Stimulated activated naive CD8-positive, alpha-beta T cell treated with anti-CD3 and anti-CD28 coated beads, Interleukin-15, Interleukin-2, amounts not matched to agents 100 ng/mL and 50 ng/mL, for 24 hours (primary cell): ENCODE measurements around the gene HPRT1.

Experiments used
- H3K27ac Mint-ChIP-seq: one replicate; pipeline ENCODE4 v1.8.0; 2021; ENCODE audit warnings: mild to moderate bottlenecking, mixed read lengths
- H3K27me3 Mint-ChIP-seq: one replicate; pipeline ENCODE4 v1.8.0; 2021; ENCODE audit warnings: mixed read lengths
- H3K36me3 Mint-ChIP-seq: one replicate; pipeline ENCODE4 v1.8.0; 2021; ENCODE audit warnings: low read depth, mixed read lengths
- H3K4me1 Mint-ChIP-seq: one replicate; pipeline ENCODE4 v1.8.0; 2021; ENCODE audit warnings: low read depth, mixed read lengths
- H3K4me3 Mint-ChIP-seq: one replicate; pipeline ENCODE4 v1.8.0; 2021; ENCODE audit warnings: mild to moderate bottlenecking, mixed read lengths
- H3K9me3 Mint-ChIP-seq: one replicate; pipeline ENCODE4 v1.8.0; 2021; ENCODE audit warnings: mixed read lengths

Gene HPRT1

DNA sequence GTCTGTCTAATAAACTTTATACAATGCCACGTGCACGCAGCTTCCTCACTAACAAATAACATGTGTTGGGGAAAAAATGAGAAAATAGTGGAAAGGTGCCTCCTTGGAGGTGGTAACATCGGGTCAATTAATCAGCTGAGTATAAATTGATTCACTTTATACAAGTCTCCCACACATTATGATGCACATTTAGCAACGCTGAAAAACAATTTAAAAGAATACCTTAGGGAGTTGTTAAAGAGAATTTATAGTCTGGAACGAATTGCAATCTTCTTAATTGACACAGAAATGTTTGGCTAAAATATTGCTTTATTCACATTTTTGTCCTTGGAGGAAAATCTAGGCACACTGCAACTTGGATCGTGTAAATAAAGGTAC, 84.2 kb downstream of the HPRT1 start:
- Mint-ChIP-seq H3K36me3 (no peaks in the 10 kb centered on the region), H3K9me3 (no peaks in the 10 kb centered on the region), H3K27me3 (peaks cover 41% of the 10 kb centered on the region), H3K4me3 (no peak overlapping the region), H3K4me1 (peaks cover 12% of the 10 kb centered on the region), H3K27ac (no peak overlapping the region)

DNA sequence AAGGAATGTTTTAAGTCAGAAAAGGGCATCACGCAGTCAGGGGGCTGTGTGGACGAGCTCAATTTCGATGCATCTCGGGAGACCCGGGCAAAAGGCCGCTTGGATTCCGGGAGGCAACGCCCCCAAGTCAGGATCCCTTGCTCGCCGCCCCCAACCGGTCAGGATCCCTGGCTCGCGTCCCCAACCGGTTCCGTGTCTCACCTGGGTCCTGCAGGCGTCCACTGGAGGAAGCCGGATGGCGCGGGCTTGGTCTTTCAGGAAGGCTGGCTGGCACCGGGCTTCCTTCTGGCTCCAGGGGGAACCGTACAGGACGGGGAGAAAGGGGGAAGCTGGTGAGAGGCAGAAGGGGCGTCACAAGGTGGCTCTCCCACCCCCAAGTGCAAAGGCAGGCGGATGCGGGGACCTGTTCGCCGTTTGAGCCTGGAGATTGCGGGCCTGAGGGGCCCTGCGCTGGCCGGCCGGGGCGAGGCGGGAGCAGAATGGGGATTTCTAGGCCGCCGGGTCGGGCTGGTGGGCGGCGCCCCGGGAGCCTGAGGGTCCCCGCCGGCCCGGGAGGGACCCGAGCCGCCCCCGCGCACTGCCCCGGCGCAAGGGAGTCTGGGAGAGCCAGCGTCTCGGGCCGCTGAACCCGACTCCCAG, 84.7 kb downstream of the HPRT1 start:
- Mint-ChIP-seq H3K4me1 (peaks cover 14% of the 10 kb centered on the region), H3K9me3 (no peaks in the 10 kb centered on the region), H3K4me3 (no peak overlapping the region), H3K36me3 (no peaks in the 10 kb centered on the region), H3K27me3 (peaks cover 41% of the 10 kb centered on the region), H3K27ac (no peak overlapping the region)

DNA sequence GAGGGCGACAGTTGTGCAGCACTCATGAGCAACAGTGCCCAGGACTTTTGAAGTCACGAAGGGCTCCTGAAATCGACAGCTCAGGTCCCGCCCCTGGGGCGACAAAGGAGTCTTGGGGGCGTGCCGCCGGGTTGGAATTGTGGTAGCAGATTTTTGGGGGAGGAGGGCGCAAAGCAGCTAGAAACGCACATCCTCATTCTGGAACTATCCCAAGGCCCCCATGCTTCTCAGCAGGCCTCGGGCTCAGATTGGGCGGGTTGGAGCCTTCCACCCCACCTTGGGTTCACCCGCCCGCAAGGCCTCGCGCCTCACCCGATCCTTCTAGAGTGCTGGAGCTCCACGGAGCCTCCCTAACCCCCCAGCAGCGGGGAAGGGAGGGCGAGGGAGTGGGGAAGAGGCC, 85.5 kb downstream of the HPRT1 start:
- Mint-ChIP-seq H3K36me3 (no peaks in the 10 kb centered on the region), H3K27ac (no peak overlapping the region), H3K4me3 (no peak overlapping the region), H3K9me3 (no peaks in the 10 kb centered on the region), H3K27me3 (peaks cover 49% of the 10 kb centered on the region), H3K4me1 (peaks cover 20% of the 10 kb centered on the region)

DNA sequence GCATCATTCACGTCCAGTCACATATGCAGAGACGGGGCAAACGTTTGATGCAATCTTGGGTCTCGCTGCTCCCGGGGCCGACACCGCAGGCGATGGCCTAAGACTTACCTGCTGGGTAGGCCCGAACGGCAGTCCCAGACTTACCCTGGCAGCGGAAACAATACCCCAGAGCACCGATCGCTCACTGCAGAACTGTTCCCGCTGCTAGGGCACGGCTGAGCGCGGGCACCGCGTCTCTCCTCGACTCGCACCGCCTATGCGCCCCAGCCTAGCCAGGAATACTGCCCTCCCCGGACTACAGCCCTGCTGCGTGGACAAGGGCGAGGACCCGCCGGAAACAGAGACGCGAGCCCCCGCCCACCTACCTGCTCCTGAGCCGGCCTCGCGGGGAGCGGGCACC, 86.2 kb downstream of the HPRT1 start:
- Mint-ChIP-seq H3K9me3 (no peaks in the 10 kb centered on the region), H3K27me3 (peaks cover 50% of the 10 kb centered on the region), H3K4me1 (peaks cover 21% of the 10 kb centered on the region), H3K27ac (no peak overlapping the region), H3K36me3 (no peaks in the 10 kb centered on the region), H3K4me3 (no peak overlapping the region)

DNA sequence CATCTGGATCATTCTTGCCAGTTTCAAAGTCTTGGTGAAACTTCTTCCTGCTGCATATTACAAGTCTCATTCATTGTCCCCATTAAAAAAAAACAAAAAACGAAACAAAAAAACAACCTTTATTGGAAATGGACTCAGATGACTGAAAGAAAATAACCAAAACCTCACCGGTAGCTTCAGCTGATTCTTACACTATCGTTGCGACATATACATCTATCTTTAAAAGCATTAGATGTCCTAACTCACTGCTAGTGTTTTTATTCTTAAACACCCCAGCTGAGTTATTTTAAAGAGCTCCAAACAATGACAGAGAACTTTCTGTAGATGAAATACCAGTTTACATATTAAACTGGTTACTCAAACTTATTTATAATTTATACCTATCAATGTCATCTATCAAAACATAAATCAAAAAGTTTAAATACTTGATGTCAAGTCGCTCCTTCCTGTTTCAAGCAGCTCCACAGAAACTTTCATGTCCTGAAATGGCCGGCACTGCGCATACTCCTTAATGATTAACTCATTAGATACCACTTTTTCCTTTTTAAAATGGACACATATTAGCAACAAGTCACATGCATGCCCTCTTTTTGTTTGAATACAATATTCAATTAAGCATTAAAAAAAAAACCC, 87.2 kb downstream of the HPRT1 start:
- no peak overlapping the region for H3K27ac Mint-ChIP-seq
- H3K27me3 Mint-ChIP-seq = peaks cover 58% of the 10 kb centered on the region
- H3K36me3 Mint-ChIP-seq = no peaks in the 10 kb centered on the region
- H3K9me3 Mint-ChIP-seq = no peaks in the 10 kb centered on the region
- H3K4me3 Mint-ChIP-seq = no peak overlapping the region
- H3K4me1 Mint-ChIP-seq = peaks cover 21% of the 10 kb centered on the region

DNA sequence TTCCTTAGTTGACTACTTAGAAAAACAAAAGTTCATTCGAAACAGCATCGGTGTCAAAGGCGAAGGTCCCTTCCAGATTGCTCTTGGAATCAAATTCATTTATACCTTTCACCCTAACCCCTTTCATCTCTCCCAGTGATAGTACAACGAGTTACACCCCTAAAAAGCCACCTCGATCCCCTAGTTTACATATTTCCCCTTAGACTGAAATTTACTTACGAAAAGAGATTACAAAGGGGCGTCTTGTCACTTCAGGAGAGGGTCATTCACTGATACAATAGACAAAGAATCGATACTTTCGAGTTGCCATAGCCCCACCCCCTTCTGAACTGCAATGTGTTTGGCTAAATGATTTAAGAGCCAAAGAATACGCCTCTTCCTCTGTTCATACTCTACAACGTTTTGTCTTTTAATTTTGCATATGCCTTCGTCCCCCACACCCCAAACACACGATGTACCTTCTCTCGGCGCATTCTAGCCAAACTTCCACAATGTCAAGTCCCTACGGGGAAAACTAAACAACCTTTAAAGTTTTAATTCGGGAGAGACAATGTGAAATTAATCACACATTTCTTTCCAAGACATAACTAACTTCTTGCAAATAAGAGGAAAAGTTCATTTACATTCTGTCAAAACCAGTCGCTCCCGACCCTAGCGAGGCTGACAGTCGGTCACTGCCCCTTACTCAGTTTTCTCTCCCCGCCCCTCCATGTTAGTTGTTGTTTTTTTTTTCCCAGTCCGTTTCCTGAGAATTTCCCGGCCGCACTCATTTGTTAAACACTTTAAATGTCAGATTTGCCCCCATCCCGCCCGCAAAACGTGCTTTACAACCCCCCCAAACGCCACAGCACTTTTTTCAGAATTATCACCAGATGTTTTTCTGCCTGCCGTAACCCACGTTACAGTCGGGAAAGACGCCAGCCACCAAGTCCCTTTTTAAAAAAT, 88.6 kb downstream of the HPRT1 start:
- Mint-ChIP-seq H3K4me1 (peaks cover 21% of the 10 kb centered on the region), H3K9me3 (no peaks in the 10 kb centered on the region), H3K27me3 (peaks cover 61% of the 10 kb centered on the region), H3K36me3 (no peaks in the 10 kb centered on the region), H3K27ac (peak overlapping the region; percentile 70), H3K4me3 (peak overlapping the region; percentile 87)
